HCT116 (cell line): Measurements from ENCODE around the gene CD40LG. TPM values are rescaled to one million over a fixed set of nuclear protein-coding genes. Genes with fewer than 3 reads are reported as not detected.

Experiments used
- ATAC-seq: fragments of 200-7000 bp; cut with Tn5 transposase; 2 replicates; pipeline ENCODE4 v1.9.1; 2020; ENCODE audit warnings: mild to moderate bottlenecking, moderate library complexity
- BruUV-seq: library from RNA; stranded (reverse); fragments of 400-500 nt; replicated peaks from 2 replicates; lab custom pipeline; 2021; lab: Mats Ljungman, UMichigan
- CTCF ChIA-PET: fragments of 300-600 bp; sonication (Branson Sonifier 250); formaldehyde crosslinking; loops from one replicate; lab custom pipeline; 2021; ENCODE audit warnings: antibody characterized with exemption; lab: Charles Lee
- POLR2A ChIA-PET: fragments of 300-600, 350-600 bp; sonication (Branson Sonifier 250); formaldehyde crosslinking; loops from one replicate; lab custom pipeline; 2021; ENCODE audit warnings: antibody characterized with exemption; lab: Charles Lee
- RAD21 ChIA-PET, 2 experiments: fragments of 300-600 bp; sonication (Branson Sonifier 250); formaldehyde crosslinking; loops; one replicate each; lab custom pipeline; 2023; ENCODE audit warnings: low total read pairs in 2 of 2; ENCODE audit not compliant: uncharacterized antibody in 2 of 2, unreplicated experiment in 2 of 2, low non-redundant PET in 1 of 2; lab: Charles Lee
- DNase-seq: peaks from one replicate; pipeline ENCODE4 v3.0.0-alpha.2; 2010; ENCODE audit warnings: low read depth, low spot score
- H2AFZ ChIP-seq: fragments of 200-600 bp; shearing (Covaris generic), sonication (generic); 2 replicates; pipeline ENCODE4 v1.6.1; 2017; ENCODE audit warnings: low read depth, mixed run types, mixed read lengths, antibody characterized with exemption, low read length; ENCODE audit not compliant: poor library complexity, severe bottlenecking
- H3K27ac ChIP-seq: 2 replicates; pipeline ENCODE4 v1.5.1; 2012; ENCODE audit warnings: low read depth, low read length
- H3K27me3 ChIP-seq: fragments of 200-600 bp; sonication (generic); 2 replicates; pipeline ENCODE4 v1.6.1; 2016; ENCODE audit warnings: mixed run types, low read length, mixed read lengths; ENCODE audit not compliant: insufficient read depth
- H3K36me3 ChIP-seq, 2 experiments: fragments of 200-500 bp in 1 of 2; fragments of 200-600 bp in 1 of 2; sonication (Bioruptor generic) in 1 of 2; sonication (generic) in 1 of 2; 2 replicates each; pipeline versions ENCODE4 v1.5.1 to v1.6.1; 2014 to 2016; ENCODE audit warnings: low read length in 2 of 2, inconsistent platforms in 1 of 2, mixed read lengths in 1 of 2, mixed run types in 1 of 2; ENCODE audit not compliant: insufficient read depth in 2 of 2, control insufficient read depth in 1 of 2
- H3K4me1 ChIP-seq, 2 experiments: fragments of 200-600 bp in 1 of 2; sonication (generic) in 1 of 2; 2 replicates each; pipeline versions ENCODE4 v1.5.1 to v1.6.1; 2012 to 2017; ENCODE audit warnings: low read length in 2 of 2, inconsistent platforms in 1 of 2, mild to moderate bottlenecking in 1 of 2, mixed read lengths in 1 of 2, mixed run types in 1 of 2, moderate library complexity in 1 of 2; ENCODE audit not compliant: insufficient read depth in 2 of 2, control insufficient read depth in 1 of 2
- H3K4me2 ChIP-seq: fragments of 200-600 bp; sonication (generic); 2 replicates; pipeline ENCODE4 v1.6.1; 2017; ENCODE audit warnings: mixed run types, low read length, mixed read lengths
- H3K4me3 ChIP-seq, 2 experiments: fragments of 200-600 bp in 1 of 2; sonication (generic) in 1 of 2; replicated peaks in 1 of 2; 2 replicates each; pipeline ENCODE4 v1.5.1; 2011 to 2016; ENCODE audit warnings: low read length in 2 of 2, control low read depth in 1 of 2, low read depth in 1 of 2, mild to moderate bottlenecking in 1 of 2, mixed read lengths in 1 of 2, mixed run types in 1 of 2
- H3K79me2 ChIP-seq: fragments of 200-600 bp; sonication (generic); 2 replicates; pipeline ENCODE4 v1.6.1; 2017; ENCODE audit warnings: mild to moderate bottlenecking, mixed run types, low read length, moderate library complexity, mixed read lengths; ENCODE audit not compliant: insufficient read depth
- H3K9ac ChIP-seq: fragments of 200-600 bp; sonication (generic); 2 replicates; pipeline ENCODE4 v1.6.1; 2016; ENCODE audit warnings: low read length, mixed read lengths
- H3K9me2 ChIP-seq: fragments of 200-600 bp; sonication (generic), shearing (Covaris generic); 2 replicates; pipeline ENCODE4 v1.6.1; 2017; ENCODE audit warnings: mixed run types, mild to moderate bottlenecking, moderate library complexity; ENCODE audit not compliant: insufficient read depth
- H3K9me3 ChIP-seq, 2 experiments: fragments of 200-500 bp in 1 of 2; fragments of 200-600 bp in 1 of 2; sonication (Bioruptor generic) in 1 of 2; sonication (generic) in 1 of 2; 2 replicates each; pipeline ENCODE4 v1.6.1; 2014 to 2017; ENCODE audit warnings: low read length in 2 of 2, mixed read lengths in 2 of 2, inconsistent platforms in 1 of 2, low read depth in 1 of 2, mild to moderate bottlenecking in 1 of 2, mixed run types in 1 of 2, moderate library complexity in 1 of 2; ENCODE audit not compliant: control insufficient read depth in 1 of 2, insufficient read depth in 1 of 2
- H4K20me1 ChIP-seq: fragments of 200-600 bp; sonication (generic), shearing (Covaris generic); 2 replicates; pipeline ENCODE4 v1.6.1; 2017; ENCODE audit warnings: mixed run types, mild to moderate bottlenecking, moderate library complexity; ENCODE audit not compliant: insufficient read depth
- ATF3 ChIP-seq: IDR thresholded peaks from 2 replicates; pipeline ENCODE4 v1.6.1; 2012
- CBX3 ChIP-seq: IDR thresholded peaks from 2 replicates; pipeline ENCODE4 v1.6.1; 2012; ENCODE audit warnings: low read depth
- CEBPB ChIP-seq: IDR thresholded peaks from 2 replicates; pipeline ENCODE4 v1.6.1; 2012; ENCODE audit warnings: low read depth
- ELF1 ChIP-seq: IDR thresholded peaks from 2 replicates; pipeline ENCODE4 v1.6.1; 2012; ENCODE audit warnings: low read depth, borderline replicate concordance
- EZH2phosphoT487 ChIP-seq: fragments of 200-600 bp; IDR thresholded peaks from 2 replicates; pipeline ENCODE4 v1.6.1; 2018; ENCODE audit warnings: antibody characterized with exemption, borderline replicate concordance
- MAX ChIP-seq: IDR thresholded peaks from 2 replicates; pipeline ENCODE4 v1.6.1; 2012
- POLR2AphosphoS5 ChIP-seq: IDR thresholded peaks from 2 replicates; pipeline ENCODE4 v1.6.1; 2011; ENCODE audit warnings: mild to moderate bottlenecking, low read depth, low read length, moderate library complexity
- RAD21 ChIP-seq: IDR thresholded peaks from 2 replicates; pipeline ENCODE4 v1.6.1; 2012; ENCODE audit warnings: low read depth, mild to moderate bottlenecking
- ZBTB33 ChIP-seq: IDR thresholded peaks from 2 replicates; pipeline ENCODE4 v1.6.1; 2011; ENCODE audit warnings: mild to moderate bottlenecking, low read length, moderate library complexity; ENCODE audit not compliant: insufficient replicate concordance; ENCODE audit errors: extremely low read depth
- ZFX ChIP-seq: fragments of 450-650 bp; IDR thresholded peaks from 2 replicates; pipeline ENCODE4 v1.6.1; 2017
- intact Hi-C: fragments of 100-400 bp; cut with micrococcal nuclease; formaldehyde crosslinking; loops from 2 replicates; pipeline ENCODE4 v1.10.0; 2022
- total RNA-seq: library from RNA; stranded (reverse); gene quantifications from one replicate; pipeline ENCODE4 v1.2.1, GENCODE V29; 2021; ENCODE audit not compliant: unreplicated experiment

Gene CD40LG
- total RNA-seq, 1 experiment from 2014 or later = not detected

GRCh38 chrX:136646602-136647239 lies 1.2 kb upstream of the CD40LG start:
- no peak overlapping the region for H3K9ac ChIP-seq
- H3K9me2 ChIP-seq = no peaks in the 10 kb centered on the region
- no peak overlapping the region for H3K27ac ChIP-seq
- no peak for TF ChIP-seq ELF1
- TF ChIP-seq POLR2AphosphoS5 = no peak
- no peak for TF ChIP-seq RAD21
- TF ChIP-seq ZBTB33 = no peak
- TF ChIP-seq MAX = no peak
- no peak for TF ChIP-seq EZH2phosphoT487
- no peak for TF ChIP-seq CEBPB
- TF ChIP-seq, all 23 proteins: peak for 0
- RAD21 ChIA-PET = no interaction called here
- DNase-seq = no peak
- ATAC-seq = no peak
- Histone ChIP-seq H3K9me3 (no peaks in the 10 kb centered on the region), H3K79me2 (no peaks in the 10 kb centered on the region), H3K4me2 (no peak overlapping the region), H4K20me1 (no peaks in the 10 kb centered on the region), H3K4me1 (no peaks in the 10 kb centered on the region), H3K36me3 (no peaks in the 10 kb centered on the region), H2AFZ (no peak overlapping the region), H3K4me3 (no peak overlapping the region), H3K27me3 (no peaks in the 10 kb centered on the region)
- POLR2A ChIA-PET = no interaction called here
- CTCF ChIA-PET = no interaction called here
- intact Hi-C loops = no loop called here
- no TSS peak for BruUV-seq

- Histone ChIP-seq H3K4me1 (no peaks in the 10 kb centered on the region), H3K9ac (no peak overlapping the region), H3K27me3 (no peaks in the 10 kb centered on the region), H3K4me3 (no peak overlapping the region), H3K27ac (no peak overlapping the region), H3K4me2 (no peak overlapping the region), H3K9me2 (no peaks in the 10 kb centered on the region), H4K20me1 (no peaks in the 10 kb centered on the region), H2AFZ (no peak overlapping the region), H3K36me3 (no peaks in the 10 kb centered on the region), H3K9me3 (no peaks in the 10 kb centered on the region), H3K79me2 (no peaks in the 10 kb centered on the region)
- ATAC-seq (no peak), DNase-seq (no peak)
- intact Hi-C loops = no loop called here
- RAD21 ChIA-PET = no interaction called here
- POLR2A ChIA-PET = no interaction called here
- TF ChIP-seq ZBTB33 (no peak), MAX (no peak), CBX3 (no peak), POLR2AphosphoS5 (no peak), ATF3 (no peak), ZFX (no peak)
- BruUV-seq = no TSS peak
- CTCF ChIA-PET = no interaction called here
Observed at GRCh38 chrX:136650811-136651210, 2.9 kb downstream of the CD40LG start.
